ENCODE data around the gene AMOT. TPM values are rescaled to one million over a fixed set of nuclear protein-coding genes. Genes with fewer than 3 reads are reported as not detected.

The AMOT gene
- total RNA-seq, 6 experiments from 2014 or later: 2.9 to 9.6 (median 6.0) TPM

- no peak for ATAC-seq
Observed at GRCh38 chrX:112816908-112817307, 23.7 kb downstream of the AMOT start.

GRCh38 chrX:112814496-112814895, 26.1 kb downstream of the AMOT start:
- intact Hi-C loops (cut with DNase I): no loop called here
- H3K27me3 ChIP-seq: no peaks in the 10 kb centered on the region
- ATAC-seq: no peak
- no peaks in the 10 kb centered on the region for H3K9me3 ChIP-seq
- TF ChIP-seq CTCF (IDR thresholded peaks at IDR 0.05): no peak
- TF ChIP-seq POLR2A (IDR thresholded peaks at IDR 0.05): no peak
- H3K36me3 ChIP-seq: no peaks in the 10 kb centered on the region
- no peak for DNase-seq
- H3K4me3 ChIP-seq: no peak overlapping the region
- no peaks in the 10 kb centered on the region for H3K4me1 ChIP-seq
- 38% methylated on average over 2 of the region's 2 CpGs for WGBS (ENCODE audit: insufficient coverage, low coverage, low lambda C conversion rate, missing lambda C conversion rate)
- H3K27ac ChIP-seq: no peak overlapping the region

More at GRCh38 chrX:112816908-112817307, 23.7 kb downstream of the AMOT start:
- TF ChIP-seq CTCF (IDR thresholded peaks at IDR 0.05) (no peak), POLR2A (IDR thresholded peaks at IDR 0.05) (no peak)
- H3K27ac ChIP-seq: no peak overlapping the region
- no peak overlapping the region for H3K4me3 ChIP-seq
- H3K27me3 ChIP-seq: no peaks in the 10 kb centered on the region
- H3K36me3 ChIP-seq: no peaks in the 10 kb centered on the region
- no peaks in the 10 kb centered on the region for H3K9me3 ChIP-seq
- DNase-seq: no peak
- 66% methylated on average over 2 of the region's 2 CpGs for WGBS (ENCODE audit: insufficient coverage, low coverage, low lambda C conversion rate, missing lambda C conversion rate)
- intact Hi-C loops (cut with DNase I): no loop called here
- H3K4me1 ChIP-seq: no peaks in the 10 kb centered on the region

DNA sequence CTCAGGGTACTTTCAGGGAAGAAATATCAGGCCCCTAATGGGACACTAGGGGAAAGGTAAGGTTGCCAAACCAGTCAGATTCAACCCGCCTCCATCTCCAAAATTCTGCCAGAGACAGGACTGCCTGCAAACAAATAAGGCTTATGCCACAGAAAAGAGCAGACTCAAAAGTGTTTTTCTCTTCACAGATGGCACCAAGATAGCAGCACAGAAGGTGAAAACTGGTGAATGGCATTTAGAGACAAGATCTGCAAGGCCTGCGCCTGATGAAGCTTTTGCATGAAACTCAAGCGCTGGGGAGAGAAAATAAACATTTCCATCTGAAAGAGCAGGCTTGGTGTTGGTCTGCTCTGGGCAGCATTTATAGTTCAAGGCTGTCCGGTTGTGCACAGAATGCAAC, 27.9 kb downstream of the AMOT start:
- intact Hi-C loops (cut with DNase I): no loop called here
- DNase-seq (no peak), ATAC-seq (no peak)
- H3K4me3 ChIP-seq: no peak overlapping the region
- H3K4me1 ChIP-seq: no peaks in the 10 kb centered on the region
- no peaks in the 10 kb centered on the region for H3K9me3 ChIP-seq
- H3K27me3 ChIP-seq: no peaks in the 10 kb centered on the region
- no peak overlapping the region for H3K27ac ChIP-seq
- no peaks in the 10 kb centered on the region for H3K36me3 ChIP-seq
- 44% methylated on average over 3 of the region's 4 CpGs for WGBS (ENCODE audit: insufficient coverage, low coverage, low lambda C conversion rate, missing lambda C conversion rate)
- TF ChIP-seq POLR2A (IDR thresholded peaks at IDR 0.05): no peak
- no peak for TF ChIP-seq CTCF (IDR thresholded peaks at IDR 0.05)

DNA sequence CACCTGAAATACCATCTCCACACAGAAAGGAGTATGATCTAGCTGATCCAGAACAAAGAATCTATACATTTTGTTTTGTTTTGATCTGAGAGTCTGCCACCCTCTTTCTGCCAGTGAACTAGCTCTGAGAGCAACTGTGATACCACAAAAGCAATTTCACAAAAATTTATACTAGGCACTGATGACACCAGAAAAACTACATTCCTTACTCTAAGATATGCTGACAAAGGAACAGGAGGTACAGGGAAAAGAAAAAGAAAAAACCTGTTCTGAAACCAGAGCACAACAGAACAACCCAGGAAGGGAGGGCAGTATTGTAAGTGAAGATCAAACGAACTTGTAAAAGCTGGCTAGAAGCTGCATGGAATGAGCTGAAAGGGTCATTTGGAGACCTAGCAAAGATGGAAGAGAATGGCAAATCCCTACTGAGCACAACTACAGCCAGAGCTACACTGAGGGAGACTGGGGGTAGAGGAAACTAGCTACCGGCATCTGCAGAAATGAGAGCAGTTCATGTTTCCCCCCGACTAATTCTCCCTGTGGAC, 31.9 kb downstream of the AMOT start:
- Histone ChIP-seq H3K4me3 (no peak overlapping the region), H3K27ac (no peak overlapping the region), H3K36me3 (no peaks in the 10 kb centered on the region), H3K4me1 (no peaks in the 10 kb centered on the region), H3K27me3 (no peaks in the 10 kb centered on the region), H3K9me3 (no peaks in the 10 kb centered on the region)
- ATAC-seq: no peak
- TF ChIP-seq POLR2A (IDR thresholded peaks at IDR 0.05) (no peak), CTCF (IDR thresholded peaks at IDR 0.05) (no peak)
- intact Hi-C loops (cut with DNase I): no loop called here
- WGBS (ENCODE audit: insufficient coverage, low coverage, low lambda C conversion rate, missing lambda C conversion rate): 67% methylated on average over 3 of the region's 3 CpGs
- no peak for DNase-seq

DNA sequence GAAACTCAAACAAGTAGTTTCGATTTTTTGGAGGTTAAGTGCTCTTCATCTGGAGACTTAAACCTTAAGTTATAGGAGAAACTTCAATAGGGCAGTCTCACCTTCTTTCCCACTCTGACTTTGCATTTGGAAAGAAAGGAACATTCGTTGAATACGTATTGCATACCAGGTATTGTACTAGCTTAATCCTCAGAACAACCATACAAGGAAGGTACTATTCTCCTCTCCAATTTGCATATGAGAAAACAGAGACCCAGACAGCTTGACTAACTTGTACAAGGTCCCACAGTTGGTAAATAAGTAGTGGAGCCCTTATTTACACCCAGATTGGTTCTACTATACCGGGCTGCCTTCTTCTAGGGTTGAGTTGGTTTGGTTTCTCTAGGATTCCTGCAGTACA, 32.6 kb downstream of the AMOT start:
- ATAC-seq: no peak
- 49% methylated on average over 4 of the region's 4 CpGs for WGBS (ENCODE audit: insufficient coverage, low coverage, low lambda C conversion rate, missing lambda C conversion rate)
- H3K27me3 ChIP-seq: no peaks in the 10 kb centered on the region
- no peaks in the 10 kb centered on the region for H3K9me3 ChIP-seq
- intact Hi-C loops (cut with DNase I): no loop called here
- H3K4me3 ChIP-seq: no peak overlapping the region
- no peak for TF ChIP-seq POLR2A (IDR thresholded peaks at IDR 0.05)
- TF ChIP-seq CTCF (IDR thresholded peaks at IDR 0.05): no peak
- no peaks in the 10 kb centered on the region for H3K36me3 ChIP-seq
- H3K27ac ChIP-seq: no peak overlapping the region
- no peak for DNase-seq
- no peaks in the 10 kb centered on the region for H3K4me1 ChIP-seq
